IPS-NIHi11 (cell line): Measurements from ENCODE around the gene TEX36.
"Not testable (repeated sequence)": the region's sequence is repeated elsewhere in the genome, so short reads cannot be mapped to it uniquely, and the experiment has no call there.

Source experiments
- DNase-seq: peaks from one replicate; pipeline ENCODE4 v3.0.0; 2012; ENCODE audit warnings: mixed read lengths, low spot score

The TEX36 gene

GRCh38 chr10:125692196-125692595 is 9.2 kb upstream of the TEX36 start:
- DNase-seq, result no peak

- no peak for DNase-seq
These were observed 8.4 kb upstream of the TEX36 start for GRCh38 chr10:125691160-125691981.

DNA sequence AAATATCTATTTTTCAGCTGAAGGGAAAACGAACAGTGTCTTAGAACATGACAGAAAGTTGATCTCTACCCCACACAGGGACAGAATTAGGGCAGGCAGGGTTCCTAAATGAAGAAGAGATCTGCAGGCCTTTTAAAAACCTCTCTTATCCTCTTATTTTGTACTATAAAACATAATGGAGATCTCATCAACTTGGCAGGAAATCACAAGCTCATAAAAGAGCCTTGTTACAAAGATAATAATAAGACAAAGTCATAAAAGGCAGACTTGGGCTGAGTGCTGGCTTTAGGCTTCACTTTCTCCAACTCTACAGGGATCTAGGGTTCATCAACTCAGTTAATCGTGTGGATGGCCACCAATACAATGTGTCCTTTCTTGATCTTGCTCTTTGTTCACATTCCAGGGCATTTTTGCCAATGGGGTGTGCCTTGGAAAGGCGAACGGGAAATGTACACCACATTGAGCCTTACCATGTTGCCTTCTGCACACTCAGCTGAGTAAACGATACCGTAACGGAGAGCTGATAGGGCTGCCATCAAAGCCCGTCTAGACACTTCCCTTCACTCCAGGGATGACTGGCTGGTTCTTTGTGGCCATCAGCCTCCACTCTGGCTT is 7.1 kb upstream of the TEX36 start:
- DNase-seq, result no peak

DNA sequence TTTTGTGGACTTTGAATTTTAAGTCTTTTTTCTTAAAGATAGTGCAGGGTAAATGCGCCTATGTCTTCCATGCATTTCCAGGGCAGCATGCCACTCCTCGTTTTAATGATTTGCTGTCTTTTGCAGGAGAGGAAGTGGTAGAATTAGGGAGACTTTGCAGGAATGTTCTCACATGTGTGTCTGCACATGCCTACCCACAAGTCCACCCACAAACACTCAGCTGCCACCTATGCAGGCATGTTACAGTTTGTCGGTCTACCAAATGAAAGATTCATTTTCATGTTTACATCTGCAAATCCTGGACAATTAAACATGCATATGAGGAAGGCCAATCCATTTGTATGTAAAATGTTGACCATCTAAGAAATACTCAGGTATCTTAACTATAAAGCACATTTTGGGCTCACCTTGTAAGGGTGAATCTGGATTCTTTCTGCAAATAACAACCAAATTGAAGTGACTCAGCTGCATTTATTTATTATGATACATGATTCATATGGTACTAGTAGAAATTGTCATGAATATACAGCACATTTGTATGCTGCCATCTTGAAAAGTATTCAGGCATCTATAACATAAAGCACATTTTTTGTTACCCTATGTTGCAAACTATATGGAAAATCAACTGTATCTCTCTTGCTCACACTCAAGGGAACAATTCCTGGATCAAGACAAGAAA is 4.7 kb upstream of the TEX36 start:
- DNase-seq, result no peak

DNA sequence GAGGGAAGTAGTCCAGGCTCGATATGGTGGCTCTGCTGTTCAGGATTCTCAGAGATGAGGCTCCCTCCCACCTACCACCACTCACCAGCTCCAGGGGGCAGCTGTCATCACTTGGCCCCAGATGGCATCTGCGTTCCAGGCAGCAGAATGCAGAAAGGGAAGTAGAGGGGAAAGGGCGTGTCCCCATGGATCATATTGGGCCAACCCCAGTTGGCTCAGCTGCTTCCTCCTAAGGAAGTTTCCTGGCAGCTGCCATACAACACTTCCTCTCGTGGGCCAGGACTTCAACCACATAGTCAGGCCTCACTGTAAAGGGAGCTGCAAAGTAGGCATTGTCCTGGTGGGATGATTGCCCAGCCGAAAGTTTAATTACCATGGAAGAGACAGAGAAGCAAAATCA is 1.6 kb upstream of the TEX36 start:
- no peak for DNase-seq

DNA sequence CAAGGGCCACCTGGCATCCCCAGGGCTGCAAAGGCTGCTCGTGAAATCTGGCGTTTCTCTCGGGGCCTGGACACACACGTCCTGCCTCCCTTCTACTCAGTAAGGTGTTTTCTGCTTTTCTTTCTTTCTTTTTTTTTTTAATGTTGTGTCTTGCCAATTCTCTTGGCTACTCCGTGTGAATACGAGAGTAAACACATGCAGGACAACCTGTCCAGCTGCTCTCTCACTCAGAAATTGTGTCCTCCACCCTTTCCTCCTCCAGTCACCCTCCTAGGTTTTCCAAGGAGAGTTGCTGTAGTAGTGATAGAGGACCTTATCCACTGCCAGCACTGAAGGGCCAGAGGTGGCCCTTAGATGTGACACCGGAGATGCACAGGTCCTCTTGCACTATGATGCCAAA is 858 bp upstream of the TEX36 start:
- no peak for DNase-seq

DNA sequence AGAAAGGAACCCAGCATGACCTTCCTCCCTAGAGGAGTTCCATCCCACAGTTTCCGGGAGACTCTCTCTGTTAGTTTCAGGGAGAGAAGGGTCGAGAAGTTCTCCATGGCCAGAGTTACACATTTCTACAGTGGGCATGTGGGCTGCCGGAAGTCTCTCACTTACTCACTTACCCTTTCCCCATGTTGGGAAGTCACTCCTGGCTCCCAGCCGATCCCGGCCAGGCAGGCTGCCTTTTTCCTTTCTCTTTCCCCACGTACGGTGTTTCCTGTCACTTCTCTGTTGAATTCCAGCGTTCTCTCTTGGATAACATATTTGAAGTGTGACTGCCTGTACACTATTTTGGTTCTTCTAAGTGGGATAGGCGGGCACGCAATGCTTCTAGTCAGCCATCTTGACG is 3.5 kb downstream of the TEX36 start:
- no peak for DNase-seq

DNA sequence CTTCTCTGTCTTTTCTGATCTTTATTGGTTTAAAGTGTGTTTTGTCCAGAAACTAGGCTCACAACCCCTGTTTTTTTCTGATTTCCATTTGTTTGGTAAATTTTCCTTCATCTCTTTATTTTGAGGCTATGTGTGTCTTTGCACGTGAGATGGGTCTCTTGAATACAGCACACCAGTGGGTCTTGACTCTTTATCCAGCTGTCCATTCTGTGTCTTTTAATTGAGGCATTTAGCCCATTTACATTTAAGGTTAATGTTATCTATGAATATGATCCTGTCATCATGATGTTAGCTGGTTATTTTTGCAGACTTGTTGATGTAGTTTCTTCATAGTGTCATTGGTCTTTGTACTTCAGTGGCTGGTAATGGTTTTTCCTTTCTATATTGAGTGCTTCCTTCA is 10.1 kb downstream of the TEX36 start:
- DNase-seq, result no peak

DNA sequence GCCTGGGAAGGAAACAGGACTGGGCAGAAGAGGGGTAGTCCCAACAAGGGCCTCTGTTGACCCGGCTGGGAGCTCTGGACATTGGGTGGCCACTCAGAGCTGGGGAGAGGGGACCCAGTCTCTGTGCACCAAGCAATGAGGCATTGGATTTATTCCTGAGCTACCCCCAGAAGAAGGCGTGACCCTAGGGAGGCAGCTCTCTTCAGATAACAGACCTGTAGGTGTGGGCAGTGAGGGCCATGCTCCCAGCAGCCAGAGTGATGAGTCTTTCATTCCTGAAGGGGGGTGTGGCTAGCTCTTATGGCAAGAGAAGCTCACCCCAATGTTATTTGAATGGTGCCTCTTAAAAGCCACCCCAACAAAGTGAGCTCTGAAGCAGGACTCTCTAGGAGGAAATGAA is 20.4 kb downstream of the TEX36 start:
- no peak for DNase-seq

DNA sequence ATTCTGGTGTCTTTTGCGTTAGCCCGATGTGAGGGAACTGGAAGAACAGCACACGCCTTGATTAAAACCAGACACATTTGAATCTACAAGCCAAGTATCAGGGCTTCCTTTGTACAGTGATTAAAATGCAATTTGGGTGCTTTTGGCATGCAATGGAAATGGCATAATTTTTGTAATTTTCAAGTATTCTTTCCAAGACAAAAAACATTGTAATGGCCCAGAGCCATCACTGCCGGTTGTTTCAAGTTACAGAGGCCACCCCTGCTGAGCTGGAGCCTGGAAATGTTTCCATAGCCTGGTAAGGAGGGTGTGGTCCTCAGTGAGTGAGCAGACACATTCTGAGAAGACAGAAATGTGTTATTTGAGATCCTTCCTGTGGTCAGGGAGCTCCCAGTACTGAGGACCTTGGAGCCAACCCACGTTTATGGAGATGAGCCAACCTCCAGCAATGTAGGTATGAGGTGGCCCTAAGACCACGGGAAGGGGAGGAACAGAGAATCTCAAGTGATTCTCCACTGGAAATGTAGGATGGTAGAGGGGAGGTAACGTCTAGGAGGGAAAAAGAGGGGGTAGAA is 20.9 kb downstream of the TEX36 start:
- DNase-seq, result peak; percentile 70

DNA sequence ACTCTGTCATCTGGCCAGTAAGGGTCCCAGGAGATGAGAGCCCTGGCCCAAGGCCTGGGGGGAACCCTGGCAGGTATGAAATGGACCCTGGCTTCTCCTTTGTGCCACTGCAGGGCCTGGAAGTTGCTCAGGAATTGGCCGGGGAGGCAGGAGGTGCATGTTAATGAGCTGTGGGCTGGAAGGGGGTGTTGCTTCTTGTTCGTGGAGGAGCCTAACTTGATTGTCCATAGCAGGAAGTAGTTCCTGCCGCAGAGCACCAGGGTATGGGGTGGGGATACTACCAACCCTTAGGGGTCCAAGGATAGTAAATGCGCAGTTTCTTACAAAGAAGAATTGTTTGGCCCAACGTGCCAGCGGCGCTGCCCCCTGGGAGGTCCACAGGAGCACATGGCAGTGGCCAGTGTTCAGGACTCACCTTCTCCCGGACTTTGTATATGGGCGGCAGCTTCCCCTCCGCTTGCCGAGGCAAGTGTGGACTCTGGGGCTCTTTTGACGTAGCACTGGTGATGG is 21.5 kb downstream of the TEX36 start:
- DNase-seq, result peak; percentile 47

- DNase-seq, result no peak
These were observed 23.9 kb downstream of the TEX36 start for GRCh38 chr10:125659071-125659470.

GRCh38 chr10:125656523-125656922 is 26.4 kb downstream of the TEX36 start:
- DNase-seq, result no peak

GRCh38 chr10:125653113-125653512 is 29.9 kb downstream of the TEX36 start:
- not testable (repeated sequence) for DNase-seq

DNA sequence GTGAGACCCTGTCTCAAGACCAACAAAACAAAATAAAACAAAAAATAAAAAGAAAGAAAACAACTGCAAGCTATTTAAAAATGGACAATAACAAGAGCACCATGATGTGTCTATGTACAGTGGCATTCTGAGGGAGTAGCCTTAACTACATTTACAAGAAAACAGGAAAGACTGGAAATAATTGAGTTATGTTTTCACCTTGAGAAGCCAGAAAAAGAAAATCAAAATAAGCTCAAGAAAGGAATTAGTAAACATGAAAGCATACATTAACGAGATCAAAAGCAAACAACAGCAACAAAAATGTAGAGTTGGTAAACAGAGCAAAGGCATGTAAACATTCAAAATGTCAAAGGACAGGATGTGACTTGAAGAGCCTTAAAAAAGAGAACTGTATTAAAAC is 36.7 kb downstream of the TEX36 start:
- DNase-seq, result no peak

- no peak for DNase-seq
These were observed 41.6 kb downstream of the TEX36 start for GRCh38 chr10:125641398-125641797.

DNA sequence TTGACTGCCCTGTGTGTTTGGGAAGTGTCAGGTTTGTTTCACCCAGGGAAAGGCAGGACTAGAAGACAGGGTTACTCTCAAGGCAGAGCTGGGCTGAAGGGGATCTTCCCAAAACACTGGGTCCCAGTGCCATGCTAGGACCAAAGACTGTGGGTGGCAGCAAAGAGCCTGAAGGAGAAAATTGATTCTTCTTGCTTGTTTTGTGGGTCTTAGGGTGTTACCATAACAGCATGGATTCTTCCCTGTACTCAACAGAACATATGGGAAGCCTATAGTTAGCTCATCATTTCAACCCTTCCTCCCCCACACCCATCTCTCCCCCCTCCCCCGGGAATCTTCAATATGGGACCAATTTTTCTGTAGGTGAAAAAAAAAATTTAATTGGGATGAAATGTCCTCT is 42.3 kb downstream of the TEX36 start:
- no peak for DNase-seq

- DNase-seq, result no peak
These were observed 43.1 kb downstream of the TEX36 start for GRCh38 chr10:125639846-125640245.

DNA sequence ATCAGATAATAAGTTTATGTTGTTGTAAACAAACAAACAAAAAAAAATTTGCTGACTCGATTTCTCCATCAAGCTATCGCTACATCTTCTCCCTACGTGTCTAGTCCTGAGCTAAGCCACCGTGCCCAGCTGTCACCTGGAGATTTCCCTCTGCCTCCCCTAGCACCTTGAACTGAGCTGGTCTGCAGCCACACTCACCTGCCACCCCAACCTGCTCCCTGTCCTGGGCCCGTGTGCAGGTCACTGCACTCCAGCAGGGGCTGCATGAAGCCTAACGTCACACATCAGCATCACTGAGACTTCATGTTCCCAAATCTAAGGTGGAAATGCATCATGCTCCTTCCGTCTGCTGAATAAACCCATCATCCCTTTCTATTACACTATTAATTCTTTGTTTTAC is 44.4 kb downstream of the TEX36 start:
- DNase-seq, result no peak

DNA sequence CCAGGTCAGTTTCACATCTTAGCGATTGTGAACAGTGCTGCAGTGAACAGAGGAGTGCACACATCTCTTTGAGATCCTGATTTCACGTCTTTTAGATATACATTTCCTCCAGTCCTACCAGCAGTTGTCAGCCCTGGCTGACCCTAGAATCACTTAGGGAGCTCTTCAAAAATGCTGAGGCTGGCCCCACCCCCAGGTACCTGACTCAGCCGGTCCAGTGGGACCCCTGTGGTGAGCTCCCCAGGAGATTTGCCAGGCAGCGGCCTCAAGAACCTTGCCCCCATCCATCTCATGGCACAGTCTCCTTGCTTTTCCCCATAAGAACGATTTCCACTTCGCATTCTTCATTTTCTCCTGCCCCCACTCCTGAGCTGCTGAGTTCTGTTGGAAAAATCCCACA is 45.5 kb downstream of the TEX36 start:
- peak; percentile 30 for DNase-seq

GRCh38 chr10:125634606-125635005 is 48.4 kb downstream of the TEX36 start:
- DNase-seq, result no peak

DNA sequence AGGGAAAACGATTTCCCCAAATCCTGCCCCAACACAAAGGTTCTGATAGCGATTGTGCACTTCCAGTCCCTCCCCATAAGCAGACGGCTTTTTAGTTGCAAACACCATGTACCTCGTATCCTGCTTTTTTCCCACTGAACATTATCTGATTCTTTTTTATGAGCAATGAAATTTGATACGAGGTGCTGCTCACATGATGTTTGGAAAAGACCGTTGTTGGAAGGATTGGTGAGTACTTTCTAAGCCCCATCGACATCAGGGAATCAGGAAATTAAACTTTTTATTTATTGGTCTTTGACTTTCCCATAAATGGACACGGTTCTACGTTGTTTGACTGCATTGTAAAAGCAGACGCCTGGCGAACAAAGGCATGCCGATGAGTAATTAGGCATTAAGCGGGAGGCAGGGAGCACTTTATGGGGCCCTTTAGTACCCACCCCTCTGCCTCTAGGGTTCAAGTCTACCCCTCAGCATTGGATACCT is 49.4 kb downstream of the TEX36 start:
- no peak for DNase-seq

GRCh38 chr10:125631806-125632205 is 51.2 kb downstream of the TEX36 start:
- DNase-seq, result no peak
